ENCODE results near the gene CLN6.

The CLN6 gene

GRCh38 chr15:68207176-68207935 is 22.2 kb downstream of the CLN6 start:
- no peaks in the 10 kb centered on the region for H3K9me3 ChIP-seq (replicated peaks in 1 of 11)
- peaks cover 0 to 26% (median 9%) of the 10 kb centered on the region in 11 experiments; a peak in 10 of 22 replicates for H3K36me3 ChIP-seq
- H3K27ac ChIP-seq: peak overlapping the region; percentile 79 to 91 (median 87); a peak in 21 of 22 replicates
- no peak for TF ChIP-seq Cebpa-rat (IDR thresholded peaks at IDR 0.05)
- H3K4me2 ChIP-seq: peak overlapping the region; percentile 94 to 100 (median 97)
- no peak overlapping the region; a peak in 3 of 20 replicates for H3K4me3 ChIP-seq
- peaks cover 84 to 98% (median 96%) of the 10 kb centered on the region in 10 experiments for H3K4me1 ChIP-seq
- H4K20me1 ChIP-seq: peaks cover 0 to 32% (median 14%) of the 10 kb centered on the region in 11 experiments; a peak in 16 of 22 replicates
- H3K27me3 ChIP-seq: no peaks in the 10 kb centered on the region
- H3K9ac ChIP-seq: peak overlapping the region; percentile 34 to 83 (median 79); a peak in 13 of 22 replicates

- TF ChIP-seq Cebpa-rat (IDR thresholded peaks at IDR 0.05): no peak
- H3K36me3 ChIP-seq: peaks cover 0 to 20% (median 6%) of the 10 kb centered on the region in 11 experiments; a peak in 10 of 22 replicates
- H3K9ac ChIP-seq: peak overlapping the region; percentile 34 to 83 (median 79); a peak in 15 of 22 replicates
- no peaks in the 10 kb centered on the region for H3K27me3 ChIP-seq
- H3K4me3 ChIP-seq: peak overlapping the region in 2 of 10 experiments; percentile 55 to 60; a peak in 1 of 20 replicates
- H3K9me3 ChIP-seq (replicated peaks in 1 of 11): no peaks in the 10 kb centered on the region
- peaks cover 0 to 26% (median 11%) of the 10 kb centered on the region in 11 experiments; a peak in 17 of 22 replicates for H4K20me1 ChIP-seq
- H3K4me1 ChIP-seq: peaks cover 90 to 100% (median 99%) of the 10 kb centered on the region in 10 experiments
- peak overlapping the region; percentile 79 to 91 (median 87); a peak in 21 of 22 replicates for H3K27ac ChIP-seq
- peak overlapping the region; percentile 94 to 100 (median 97) for H3K4me2 ChIP-seq
These were observed 22.8 kb downstream of the CLN6 start for GRCh38 chr15:68206711-68207151.

GRCh38 chr15:68205954-68206539 is 23.5 kb downstream of the CLN6 start:
- Histone ChIP-seq H3K27me3 (no peaks in the 10 kb centered on the region), H3K4me3 (peak overlapping the region; percentile 55 to 72 (median 60)), H3K9me3 (replicated peaks in 1 of 11) (no peaks in the 10 kb centered on the region), H3K36me3 (peaks cover 0 to 13% (median 0%) of the 10 kb centered on the region in 11 experiments; a peak in 6 of 22 replicates), H3K27ac (peak overlapping the region; percentile 79 to 91 (median 87)), H4K20me1 (peaks cover 0 to 26% (median 14%) of the 10 kb centered on the region in 11 experiments; a peak in 15 of 22 replicates), H3K9ac (peak overlapping the region; percentile 69 to 86 (median 79)), H3K4me2 (peak overlapping the region; percentile 94 to 100 (median 97)), H3K4me1 (peaks cover 95 to 100% (median 100%) of the 10 kb centered on the region in 10 experiments)
- TF ChIP-seq Cebpa-rat (IDR thresholded peaks at IDR 0.05): no peak

GRCh38 chr15:68205558-68205944 is 24.0 kb downstream of the CLN6 start:
- Histone ChIP-seq H3K9me3 (replicated peaks in 1 of 11) (no peaks in the 10 kb centered on the region), H3K27me3 (no peaks in the 10 kb centered on the region), H3K4me3 (peak overlapping the region; percentile 55 to 72 (median 60)), H3K4me2 (peak overlapping the region; percentile 94 to 100 (median 97)), H3K4me1 (peaks cover 96 to 100% (median 100%) of the 10 kb centered on the region in 10 experiments), H3K9ac (peak overlapping the region; percentile 69 to 86 (median 79)), H4K20me1 (peaks cover 0 to 28% (median 18%) of the 10 kb centered on the region in 11 experiments; a peak in 15 of 22 replicates), H3K27ac (peak overlapping the region; percentile 79 to 91 (median 87)), H3K36me3 (peaks cover 0 to 12% (median 0%) of the 10 kb centered on the region in 11 experiments; a peak in 5 of 22 replicates)
- TF ChIP-seq Cebpa-rat (IDR thresholded peaks at IDR 0.05): no peak

GRCh38 chr15:68204776-68205557 is 24.6 kb downstream of the CLN6 start, which contains the start of gene CALML4:
CALML4 (minus strand) TSS chr15:68205332; CDS start chr15:68205247, 85 bp downstream.
- Histone ChIP-seq H3K9ac (peak within 1 kb of the TSS; percentile 69 to 86 (median 79)), H3K27ac (peak within 1 kb of the TSS; percentile 79 to 91 (median 87)), H3K4me1 (peaks cover 96 to 100% (median 100%) of the 10 kb centered on the region in 10 experiments), H3K36me3 (peaks cover 0 to 12% (median 0%) of the 10 kb centered on the region in 11 experiments; a peak in 5 of 22 replicates), H3K4me2 (peak within 1 kb of the TSS; percentile 94 to 100 (median 97)), H3K9me3 (replicated peaks in 1 of 11) (no peaks in the 10 kb centered on the region), H3K27me3 (no peaks in the 10 kb centered on the region), H4K20me1 (peaks cover 0 to 29% (median 22%) of the 10 kb centered on the region in 11 experiments; a peak in 16 of 22 replicates), H3K4me3 (peak within 1 kb of the TSS; percentile 55 to 72 (median 60))
- TF ChIP-seq Cebpa-rat (IDR thresholded peaks at IDR 0.05): no peak

- H3K27ac ChIP-seq: peak overlapping the region; percentile 79 to 91 (median 87); a peak in 19 of 22 replicates
- H3K4me1 ChIP-seq: peaks cover 96 to 100% (median 100%) of the 10 kb centered on the region in 10 experiments
- peak overlapping the region; percentile 55 to 72 (median 60) for H3K4me3 ChIP-seq
- no peaks in the 10 kb centered on the region for H3K27me3 ChIP-seq
- H4K20me1 ChIP-seq: peaks cover 0 to 30% (median 24%) of the 10 kb centered on the region in 11 experiments; a peak in 15 of 22 replicates
- peaks cover 0 to 12% (median 2%) of the 10 kb centered on the region in 11 experiments; a peak in 7 of 22 replicates for H3K36me3 ChIP-seq
- no peaks in the 10 kb centered on the region for H3K9me3 ChIP-seq (replicated peaks in 1 of 11)
- peak overlapping the region; percentile 69 to 86 (median 79) for H3K9ac ChIP-seq
- TF ChIP-seq Cebpa-rat (IDR thresholded peaks at IDR 0.05): no peak
- H3K4me2 ChIP-seq: peak overlapping the region; percentile 94 to 100 (median 97)
These were observed 25.2 kb downstream of the CLN6 start for GRCh38 chr15:68204361-68204760.

- H4K20me1 ChIP-seq: peaks cover 0 to 34% (median 28%) of the 10 kb centered on the region in 11 experiments; a peak in 15 of 22 replicates
- H3K27me3 ChIP-seq: no peaks in the 10 kb centered on the region
- H3K4me3 ChIP-seq: peak overlapping the region; percentile 55 to 72 (median 60)
- TF ChIP-seq Cebpa-rat (IDR thresholded peaks at IDR 0.05): no peak
- H3K4me1 ChIP-seq: peaks cover 94 to 100% (median 98%) of the 10 kb centered on the region in 10 experiments
- H3K36me3 ChIP-seq: peaks cover 0 to 12% (median 4%) of the 10 kb centered on the region in 11 experiments; a peak in 7 of 22 replicates
- H3K9ac ChIP-seq: peak overlapping the region in 10 of 11 experiments; percentile 75 to 86 (median 79); a peak in 16 of 22 replicates
- peak overlapping the region; percentile 94 to 100 (median 97) for H3K4me2 ChIP-seq
- H3K9me3 ChIP-seq (replicated peaks in 1 of 11): no peaks in the 10 kb centered on the region
- H3K27ac ChIP-seq: peak overlapping the region; percentile 79 to 91 (median 87); a peak in 17 of 22 replicates
These were observed 25.6 kb downstream of the CLN6 start for GRCh38 chr15:68203956-68204355.

Measured in BLaER1 treated with 17β-estradiol and CSF1 and Interleukin-3, amounts not matched to agents 10 nM and 100 nM (cell line).